GM21619 (cell line): ENCODE measurements around the gene TRRAP.
"Not testable (repeated sequence)": the region's sequence is repeated elsewhere in the genome, so short reads cannot be mapped to it uniquely, and the experiment has no call there.

ENCODE experiments used
- ATAC-seq: cut with Tn5 transposase; IDR thresholded peaks from one replicate; pipeline ENCODE4 v1.9.1; 2021; ENCODE audit not compliant: unreplicated experiment

TRRAP gene

DNA sequence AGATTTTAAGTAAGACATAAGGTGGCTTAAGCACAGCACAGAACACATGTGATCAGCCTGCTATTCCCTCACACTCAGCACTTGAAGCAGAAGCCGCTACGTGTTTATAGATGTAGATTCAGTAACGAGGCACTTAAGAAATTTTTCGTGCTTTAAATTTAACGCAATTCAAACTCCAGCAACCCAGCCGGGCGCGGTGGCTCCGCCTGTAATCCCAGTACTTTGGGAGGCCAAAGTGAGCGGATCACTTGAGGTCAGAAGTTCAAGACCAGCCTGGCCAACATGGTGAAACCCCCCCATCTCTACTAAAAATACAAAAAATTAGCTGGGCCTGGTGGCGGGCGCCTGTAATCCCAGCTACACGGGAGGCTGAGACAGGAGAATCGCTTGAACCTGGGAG is 167.9 kb downstream of the TRRAP start:
- not testable (repeated sequence) for ATAC-seq

GRCh38 chr7:99046722-99047121 is 168.4 kb downstream of the TRRAP start:
- no peak for ATAC-seq

DNA sequence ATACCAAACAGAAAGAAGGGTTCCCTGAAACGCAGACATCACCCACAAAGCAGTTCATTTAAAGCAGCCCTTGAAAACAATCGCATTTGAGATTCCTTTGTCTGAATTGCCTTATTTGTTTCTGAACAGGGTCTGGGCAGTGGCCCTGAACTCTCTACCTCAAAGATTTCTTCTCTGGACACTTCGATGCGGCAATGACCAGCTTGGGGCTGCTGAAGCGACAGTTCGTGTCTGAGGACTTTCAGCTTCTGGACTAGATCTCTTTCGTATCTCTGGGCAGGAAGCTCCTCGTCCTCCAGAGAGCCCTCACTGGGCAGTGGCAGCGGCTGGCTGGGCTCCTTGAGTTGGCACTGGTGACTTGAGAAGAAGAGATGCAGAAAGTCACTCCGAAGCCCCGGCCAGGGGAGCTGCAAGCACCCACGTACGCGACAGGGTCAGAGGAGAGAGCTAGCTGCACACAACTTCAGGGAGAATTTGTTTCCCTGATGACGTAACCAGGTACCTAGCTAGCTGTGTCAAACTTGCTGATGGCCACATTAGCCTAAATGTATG is 169.3 kb downstream of the TRRAP start:
- no peak for ATAC-seq

GRCh38 chr7:99050971-99051370 is 172.6 kb downstream of the TRRAP start:
- ATAC-seq: no peak

DNA sequence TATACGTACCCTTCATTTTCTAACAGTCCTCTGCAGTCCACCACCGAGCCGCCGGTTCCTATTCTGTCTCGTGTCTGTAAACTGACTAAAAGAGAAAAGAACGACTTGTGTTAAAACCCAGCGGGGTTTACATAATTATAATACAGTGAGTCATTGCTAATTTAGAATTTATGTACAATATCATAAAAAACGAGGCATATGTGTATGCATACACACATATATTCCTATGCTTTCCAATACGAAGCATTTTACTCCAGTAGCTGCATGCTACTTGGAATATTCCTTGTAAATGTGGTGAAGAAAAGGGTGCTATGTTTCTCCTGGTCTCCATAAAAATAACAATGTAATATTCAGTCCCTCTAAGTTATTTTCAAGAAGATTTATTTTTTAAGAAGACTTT is 176.4 kb downstream of the TRRAP start:
- ATAC-seq: no peak

DNA sequence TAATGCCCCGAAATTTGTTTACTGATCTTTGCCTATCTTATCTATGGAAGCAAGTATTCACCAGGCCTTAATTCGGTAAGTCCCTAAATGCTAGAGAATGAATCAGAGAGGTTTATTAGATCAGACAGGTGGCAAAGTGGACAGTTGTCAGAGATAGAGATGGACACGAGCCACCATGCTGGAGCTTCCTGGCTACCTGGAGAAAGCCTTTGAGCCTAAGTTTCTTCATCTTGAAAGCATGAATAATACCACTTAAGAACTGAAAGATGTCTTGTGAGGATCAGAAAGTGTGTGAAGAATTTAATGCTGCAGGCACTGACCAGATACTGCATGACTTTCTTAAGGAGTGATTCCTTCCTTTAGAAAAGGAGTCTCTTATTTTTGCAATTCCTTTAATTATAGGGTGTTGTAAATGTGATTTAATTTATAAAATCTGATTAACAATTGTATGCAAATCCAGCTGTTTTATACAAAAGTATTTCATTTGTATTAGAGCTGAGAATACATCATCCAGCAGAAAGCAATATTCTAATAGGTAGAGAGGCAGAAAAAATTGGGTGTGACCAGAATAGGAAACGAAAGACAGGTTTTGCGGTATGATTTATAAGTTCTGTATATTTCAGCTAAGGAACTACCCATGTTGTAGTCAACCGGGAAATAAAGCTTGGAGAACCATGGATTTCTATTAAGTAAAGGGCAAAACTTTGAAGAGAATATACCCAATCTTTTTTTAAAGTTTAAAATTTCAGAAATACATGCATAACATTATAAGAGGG is 182.9 kb downstream of the TRRAP start:
- ATAC-seq: no peak
